CD14-positive monocyte (primary cell): Measurements from ENCODE around the gene BPIFB1. TPM values are rescaled to one million over a fixed set of nuclear protein-coding genes. Genes with fewer than 3 reads are reported as not detected.

Source experiments
- DNase-seq, 3 donors: peaks; one replicate each; pipeline ENCODE4 v3.0.0-alpha.2; 2011 to 2022
- H2AFZ ChIP-seq: 2 replicates; pipeline ENCODE4 v1.6.0; 2012; ENCODE audit warnings: mild to moderate bottlenecking, low read depth, low read length, inconsistent platforms; ENCODE audit not compliant: insufficient read depth, poor library complexity, severe bottlenecking
- H3K27ac ChIP-seq, 2 donors: 1 replicate in 1 of 2; 2 replicates in 1 of 2; pipeline ENCODE4 v1.5.1; 2012 to 2013; ENCODE audit warnings: low read length in 2 of 2, control low read depth in 1 of 2, inconsistent platforms in 1 of 2, low read depth in 1 of 2, mild to moderate bottlenecking in 1 of 2
- H3K27me3 ChIP-seq, 2 donors: one replicate each; pipeline versions ENCODE4 v1.6.0 to v1.6.1; 2011 to 2013; ENCODE audit warnings: low read length in 2 of 2; ENCODE audit not compliant: control insufficient read depth in 2 of 2, insufficient read depth in 2 of 2
- H3K36me3 ChIP-seq, 2 donors: replicated peaks in 1 of 2; 1 replicate in 1 of 2; 2 replicates in 1 of 2; pipeline versions ENCODE4 v1.5.1 to v1.6.1; 2012 to 2013; ENCODE audit warnings: low read length in 2 of 2, control low read depth in 1 of 2, inconsistent platforms in 1 of 2, mild to moderate bottlenecking in 1 of 2; ENCODE audit not compliant: insufficient read depth in 2 of 2, control insufficient read depth in 1 of 2
- H3K4me1 ChIP-seq, 2 donors: 1 replicate in 1 of 2; 2 replicates in 1 of 2; pipeline versions ENCODE4 v1.5.1 to v1.6.1; 2012 to 2013; ENCODE audit warnings: low read length in 2 of 2, control low read depth in 1 of 2, inconsistent platforms in 1 of 2, mild to moderate bottlenecking in 1 of 2, moderate library complexity in 1 of 2; ENCODE audit not compliant: insufficient read depth in 2 of 2, control insufficient read depth in 1 of 2
- H3K4me2 ChIP-seq: replicated peaks from 2 replicates; pipeline ENCODE3; 2012; ENCODE audit warnings: low read length, moderate library complexity, mild to moderate bottlenecking; ENCODE audit not compliant: poor library complexity, severe bottlenecking; ENCODE audit errors: extremely low read depth
- H3K4me3 ChIP-seq, 3 experiments: fragments of 200-600 bp in 1 of 3; sonication (generic) in 1 of 3; replicated peaks in 1 of 3; 1 replicate in 2 of 3; 2 replicates in 1 of 3; pipeline ENCODE4 v1.5.1; 2011 to 2013; ENCODE audit warnings: low read length in 3 of 3, mild to moderate bottlenecking in 3 of 3, control low read depth in 2 of 3, low read depth in 2 of 3, inconsistent platforms in 1 of 3, moderate library complexity in 1 of 3
- H3K79me2 ChIP-seq: 2 replicates; pipeline ENCODE4 v1.6.0; 2012; ENCODE audit warnings: mild to moderate bottlenecking, control low read depth, inconsistent platforms, low read length, moderate library complexity; ENCODE audit not compliant: insufficient read depth
- H3K9ac ChIP-seq: 2 replicates; pipeline ENCODE4 v1.6.0; 2017; ENCODE audit warnings: low read length, mild to moderate bottlenecking; ENCODE audit not compliant: insufficient read depth, poor library complexity, severe bottlenecking
- H3K9me3 ChIP-seq, 2 donors: replicated peaks in 1 of 2; 1 replicate in 1 of 2; 2 replicates in 1 of 2; pipeline versions ENCODE4 v1.5.1 to v1.6.1; 2012 to 2013; ENCODE audit warnings: low read length in 2 of 2, control low read depth in 1 of 2; ENCODE audit not compliant: control insufficient read depth in 1 of 2, insufficient read depth in 1 of 2
- H4K20me1 ChIP-seq: 2 replicates; pipeline ENCODE4 v1.6.0; 2012; ENCODE audit warnings: mild to moderate bottlenecking, low read length, control low read depth, moderate library complexity; ENCODE audit not compliant: insufficient read depth
- H3K27ac Mint-ChIP-seq, 7 donors: one replicate each; pipeline ENCODE4 v1.8.0; 2020; ENCODE audit warnings: mild to moderate bottlenecking in 7 of 7, mixed read lengths in 7 of 7, moderate library complexity in 6 of 7, inconsistent platforms in 2 of 7
- H3K27me3 Mint-ChIP-seq, 3 donors: one replicate each; pipeline ENCODE4 v1.8.0; 2021 to 2022; ENCODE audit warnings: low read depth in 3 of 3, mild to moderate bottlenecking in 3 of 3, mixed read lengths in 3 of 3, moderate library complexity in 3 of 3, inconsistent platforms in 1 of 3
- H3K36me3 Mint-ChIP-seq, 2 donors: one replicate each; pipeline ENCODE4 v1.8.0; 2020; ENCODE audit warnings: mixed read lengths in 2 of 2, inconsistent platforms in 1 of 2, mild to moderate bottlenecking in 1 of 2
- H3K4me1 Mint-ChIP-seq: one replicate; pipeline ENCODE4 v1.8.0; 2020; ENCODE audit warnings: mild to moderate bottlenecking, mixed read lengths
- H3K4me3 Mint-ChIP-seq, 2 donors: one replicate each; pipeline ENCODE4 v1.8.0; 2020; ENCODE audit warnings: mild to moderate bottlenecking in 2 of 2, mixed read lengths in 2 of 2, moderate library complexity in 1 of 2
- H3K9me3 Mint-ChIP-seq, 7 donors: one replicate each; pipeline ENCODE4 v1.8.0; 2020 to 2022; ENCODE audit warnings: mixed read lengths in 7 of 7, mild to moderate bottlenecking in 6 of 7, moderate library complexity in 6 of 7, inconsistent platforms in 2 of 7
- WGBS: methylation state at CpG from one replicate; pipeline ENCODE4 v1.1.5; 2013; ENCODE audit warnings: missing lambda C conversion rate; ENCODE audit not compliant: insufficient coverage; 5-methylcytosine and 5-hydroxymethylcytosine counted together
- intact Hi-C, 2 donors: fragments of 100-400 bp; cut with micrococcal nuclease; formaldehyde crosslinking; loops; one replicate each; pipeline versions ENCODE4 v1.15.0 to v1.15.1; 2023
- polyA plus RNA-seq, 3 donors: library from polyadenylated mRNA; depleted of rRNA in 1 of 3; unstranded in 2 of 3; stranded (reverse) in 1 of 3; fragments of 300-500 nt in 2 of 3; fragments of >200 nt in 1 of 3; fragmentation: Illumina TruSeq in 2 of 3; gene quantifications; 1 replicate in 2 of 3; 2 replicates in 1 of 3; pipeline ENCODE4 v1.2.3, GENCODE V29; 2012 to 2021
- TF ChIP-seq, protein P1 (sequence below): fragments of 200-600 bp; IDR thresholded peaks from one replicate; pipeline ENCODE4 v1.8.0; 2022; ENCODE audit warnings: antibody characterized with exemption, mild to moderate bottlenecking

The BPIFB1 gene
- polyA plus RNA-seq, 3 donors: not detected

DNA sequence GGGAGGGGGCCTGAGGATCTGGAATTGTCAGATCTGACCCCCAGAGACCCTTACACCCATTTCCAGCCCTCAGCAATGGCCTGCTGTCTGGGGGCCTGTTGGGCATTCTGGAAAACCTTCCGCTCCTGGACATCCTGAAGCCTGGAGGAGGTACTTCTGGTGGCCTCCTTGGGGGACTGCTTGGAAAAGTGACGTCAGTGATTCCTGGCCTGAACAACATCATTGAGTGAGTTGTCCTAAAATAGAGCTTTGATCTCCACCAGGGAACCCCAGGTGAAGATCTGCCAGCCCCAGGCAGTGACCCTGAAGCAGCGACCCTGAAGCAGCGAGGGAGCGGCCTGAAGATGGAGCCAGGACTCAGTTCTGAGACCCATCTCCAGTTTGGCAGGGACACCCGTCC, 45.0 kb upstream of the BPIFB1 start:
- Histone ChIP-seq H3K27ac (no peak overlapping the region), H3K4me2 (no peak overlapping the region), H3K4me3 (no peak overlapping the region), H3K36me3 (no peaks in the 10 kb centered on the region), H3K9ac (no peak overlapping the region), H4K20me1 (no peaks in the 10 kb centered on the region), H3K27me3 (peaks cover 0 to 2% of the 10 kb centered on the region in 2 donors), H3K9me3 (no peaks in the 10 kb centered on the region), H3K79me2 (no peaks in the 10 kb centered on the region), H2AFZ (no peak overlapping the region), H3K4me1 (no peaks in the 10 kb centered on the region)
- TF ChIP-seq, protein P1, sequence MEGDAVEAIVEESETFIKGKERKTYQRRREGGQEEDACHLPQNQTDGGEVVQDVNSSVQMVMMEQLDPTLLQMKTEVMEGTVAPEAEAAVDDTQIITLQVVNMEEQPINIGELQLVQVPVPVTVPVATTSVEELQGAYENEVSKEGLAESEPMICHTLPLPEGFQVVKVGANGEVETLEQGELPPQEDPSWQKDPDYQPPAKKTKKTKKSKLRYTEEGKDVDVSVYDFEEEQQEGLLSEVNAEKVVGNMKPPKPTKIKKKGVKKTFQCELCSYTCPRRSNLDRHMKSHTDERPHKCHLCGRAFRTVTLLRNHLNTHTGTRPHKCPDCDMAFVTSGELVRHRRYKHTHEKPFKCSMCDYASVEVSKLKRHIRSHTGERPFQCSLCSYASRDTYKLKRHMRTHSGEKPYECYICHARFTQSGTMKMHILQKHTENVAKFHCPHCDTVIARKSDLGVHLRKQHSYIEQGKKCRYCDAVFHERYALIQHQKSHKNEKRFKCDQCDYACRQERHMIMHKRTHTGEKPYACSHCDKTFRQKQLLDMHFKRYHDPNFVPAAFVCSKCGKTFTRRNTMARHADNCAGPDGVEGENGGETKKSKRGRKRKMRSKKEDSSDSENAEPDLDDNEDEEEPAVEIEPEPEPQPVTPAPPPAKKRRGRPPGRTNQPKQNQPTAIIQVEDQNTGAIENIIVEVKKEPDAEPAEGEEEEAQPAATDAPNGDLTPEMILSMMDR: no peak
- Mint-ChIP-seq H3K27me3 (peaks cover under 1 to 12% (median 4%) of the 10 kb centered on the region in 3 donors), H3K9me3 (no peaks in the 10 kb centered on the region), H3K27ac (no peak overlapping the region), H3K36me3 (no peaks in the 10 kb centered on the region), H3K4me1 (no peaks in the 10 kb centered on the region), H3K4me3 (no peak overlapping the region)
- WGBS: 88% methylated on average over 5 of the region's 6 CpGs
- DNase-seq: no peak
- intact Hi-C loops: no loop called here

DNA sequence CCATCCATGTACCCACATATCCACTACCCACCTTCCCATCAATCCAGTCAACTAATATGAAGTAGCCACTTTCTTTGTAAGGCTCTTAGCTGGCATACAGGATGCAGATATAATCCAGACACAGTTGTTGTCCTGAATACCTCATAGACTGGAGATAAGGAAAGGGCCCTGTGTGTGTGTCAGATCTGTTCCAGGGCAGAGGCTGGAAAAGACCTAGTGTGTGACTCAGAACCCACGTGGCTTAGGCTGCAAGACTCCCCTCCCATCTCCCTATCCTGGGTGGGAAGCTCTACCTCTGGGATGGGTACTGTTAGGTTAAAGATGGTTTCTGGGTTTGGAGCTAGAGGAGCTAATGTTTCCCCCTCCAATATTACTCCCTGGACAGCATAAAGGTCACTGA, 43.6 kb upstream of the BPIFB1 start:
- H3K4me2 ChIP-seq: no peak overlapping the region
- WGBS: no CpG with 5 or more reads among the region's 1 CpG

More for the DNA sequence above, 43.6 kb upstream of the BPIFB1 start:
- H3K79me2 ChIP-seq: no peaks in the 10 kb centered on the region
- no peaks in the 10 kb centered on the region for H4K20me1 ChIP-seq
- no peak for DNase-seq
- no peak overlapping the region for H3K27ac ChIP-seq
- H3K9me3 Mint-ChIP-seq: no peaks in the 10 kb centered on the region
- H3K4me3 ChIP-seq: no peak overlapping the region
- no peaks in the 10 kb centered on the region for H3K27me3 ChIP-seq
- TF ChIP-seq, protein P1: no peak
- intact Hi-C loops: no loop called here
- H3K9ac ChIP-seq: no peak overlapping the region
- H2AFZ ChIP-seq: no peak overlapping the region
- no peak overlapping the region for H3K27ac Mint-ChIP-seq
- H3K4me1 ChIP-seq: no peaks in the 10 kb centered on the region
- H3K36me3 ChIP-seq: no peaks in the 10 kb centered on the region
- H3K4me3 Mint-ChIP-seq: no peak overlapping the region
- H3K4me1 Mint-ChIP-seq: no peaks in the 10 kb centered on the region
- H3K9me3 ChIP-seq: no peaks in the 10 kb centered on the region
- peaks cover 3 to 7% (median 6%) of the 10 kb centered on the region in 3 donors for H3K27me3 Mint-ChIP-seq
- no peaks in the 10 kb centered on the region for H3K36me3 Mint-ChIP-seq
